B cell (primary cell): ENCODE results near the gene WNT9B. TPM values are rescaled to one million over a fixed set of nuclear protein-coding genes. Genes with fewer than 3 reads are reported as not detected.

Experiments
- ATAC-seq: fragments of 200-7000 bp; cut with Tn5 transposase; one replicate; pipeline ENCODE4 v1.10.0; 2021; ENCODE audit warnings: low read depth, mild to moderate bottlenecking, moderate number of reproducible peaks, moderate library complexity
- CTCF ChIA-PET: fragments of 350-600 bp; sonication (Branson Sonifier 250); formaldehyde crosslinking; loops from one replicate; lab custom pipeline; 2021; ENCODE audit warnings: antibody characterized with exemption, inconsistent platforms; lab: Charles Lee
- POLR2A ChIA-PET: fragments of 350-600 bp; sonication (Branson Sonifier 250); formaldehyde crosslinking; loops from one replicate; lab custom pipeline; 2021; ENCODE audit warnings: antibody characterized with exemption; lab: Charles Lee
- DNase-seq: peaks from one replicate; pipeline ENCODE4 v3.0.0; 2013
- H2AFZ ChIP-seq: 2 replicates; pipeline ENCODE4 v1.6.1; 2012; ENCODE audit warnings: mild to moderate bottlenecking, low read depth, low read length; ENCODE audit not compliant: insufficient read depth, poor library complexity, severe bottlenecking
- H3K27ac ChIP-seq, 2 donors: 1 replicate in 1 of 2; 2 replicates in 1 of 2; pipeline ENCODE4 v1.5.1; 2012 to 2013; ENCODE audit warnings: low read length in 2 of 2, mild to moderate bottlenecking in 2 of 2, moderate library complexity in 1 of 2
- H3K27me3 ChIP-seq, 4 experiments: fragments of 200-600 bp in 1 of 4; sonication (generic) in 1 of 4; replicated peaks in 1 of 4; 1 replicate in 2 of 4; 2 replicates in 2 of 4; pipeline versions ENCODE4 v1.6.1 to v1.7.0; 2013 to 2016; ENCODE audit warnings: low read length in 3 of 4, mild to moderate bottlenecking in 2 of 4, mixed read lengths in 1 of 4, moderate library complexity in 1 of 4; ENCODE audit not compliant: insufficient read depth in 4 of 4, control insufficient read depth in 3 of 4; ENCODE audit errors: control extremely low read depth in 1 of 4
- H3K36me3 ChIP-seq, 2 experiments: replicated peaks in 1 of 2; 1 replicate in 1 of 2; 2 replicates in 1 of 2; pipeline versions ENCODE4 v1.6.1 to v1.7.1; 2013; ENCODE audit warnings: low read length in 1 of 2; ENCODE audit not compliant: insufficient read depth in 2 of 2, control insufficient read depth in 1 of 2; ENCODE audit errors: control extremely low read depth in 1 of 2, extremely low read depth in 1 of 2
- H3K4me1 ChIP-seq, 2 donors: fragments of 200-600 bp in 1 of 2; sonication (generic) in 1 of 2; 1 replicate in 1 of 2; 2 replicates in 1 of 2; pipeline versions ENCODE4 v1.5.1 to v1.6.1; 2013 to 2017; ENCODE audit warnings: low read length in 2 of 2; ENCODE audit not compliant: control insufficient read depth in 2 of 2, insufficient read depth in 2 of 2
- H3K4me2 ChIP-seq: replicated peaks from 2 replicates; pipeline ENCODE3; 2012; ENCODE audit warnings: mild to moderate bottlenecking, low read depth, low read length; ENCODE audit not compliant: poor library complexity, severe bottlenecking
- H3K4me3 ChIP-seq, 5 experiments: fragments of 200-600 bp in 1 of 5; sonication (generic) in 1 of 5; 1 replicate in 3 of 5; 2 replicates in 2 of 5; pipeline versions ENCODE4 v1.5.1 to v1.7.0; 2011 to 2016; ENCODE audit warnings: low read length in 4 of 5, mild to moderate bottlenecking in 4 of 5, low read depth in 2 of 5, control low read depth in 1 of 5, moderate library complexity in 1 of 5; ENCODE audit not compliant: insufficient read depth in 1 of 5; ENCODE audit errors: control extremely low read depth in 1 of 5, extremely low read depth in 1 of 5
- H3K79me2 ChIP-seq: fragments of 200-600 bp; sonication (generic); one replicate; pipeline ENCODE4 v1.6.0; 2016; ENCODE audit warnings: low read length; ENCODE audit not compliant: control insufficient read depth, insufficient read depth
- H3K9ac ChIP-seq: fragments of 200-600 bp; sonication (generic); 2 replicates; pipeline ENCODE4 v1.6.1; 2017; ENCODE audit warnings: mild to moderate bottlenecking, low read length, moderate library complexity
- H3K9me3 ChIP-seq, 3 donors: one replicate each; pipeline versions ENCODE4 v1.6.1 to v1.7.1; 2013; ENCODE audit warnings: low read length in 2 of 3; ENCODE audit not compliant: control insufficient read depth in 2 of 3, insufficient read depth in 1 of 3; ENCODE audit errors: control extremely low read depth in 1 of 3
- H4K20me1 ChIP-seq: 2 replicates; pipeline ENCODE4 v1.6.0; 2012; ENCODE audit warnings: mild to moderate bottlenecking, low read length; ENCODE audit not compliant: insufficient read depth, control insufficient read depth, poor library complexity, severe bottlenecking
- H3K27ac Mint-ChIP-seq: one replicate; pipeline ENCODE4 v1.8.0; 2021; ENCODE audit warnings: mixed read lengths
- H3K27me3 Mint-ChIP-seq: one replicate; pipeline ENCODE4 v1.8.0; 2021; ENCODE audit warnings: mixed read lengths
- H3K4me1 Mint-ChIP-seq: one replicate; pipeline ENCODE4 v1.8.0; 2021; ENCODE audit warnings: mixed read lengths
- H3K4me3 Mint-ChIP-seq: one replicate; pipeline ENCODE4 v1.8.0; 2021; ENCODE audit warnings: mixed read lengths
- H3K9me3 Mint-ChIP-seq: one replicate; pipeline ENCODE4 v1.8.0; 2022; ENCODE audit warnings: mixed read lengths; ENCODE audit not compliant: insufficient read depth
- EZH2 ChIP-seq: IDR thresholded peaks from 2 replicates; pipeline ENCODE4 v1.6.1; 2012; ENCODE audit warnings: borderline replicate concordance, low read depth, mild to moderate bottlenecking, moderate library complexity, low read length; ENCODE audit not compliant: insufficient read depth, poor library complexity, severe bottlenecking
- WGBS: methylation state at CpG from one replicate; pipeline ENCODE4 v1.1.5; 2013; ENCODE audit warnings: missing lambda C conversion rate; ENCODE audit not compliant: insufficient coverage; 5-methylcytosine and 5-hydroxymethylcytosine counted together
- intact Hi-C: fragments of 100-400 bp; cut with micrococcal nuclease; formaldehyde crosslinking; loops from one replicate; pipeline ENCODE4 v1.10.0; 2022
- polyA plus RNA-seq: library from polyadenylated mRNA; depleted of rRNA; stranded (reverse); fragments of >200 nt; gene quantifications from 2 replicates; pipeline ENCODE4 v1.2.3, GENCODE V29; 2012
- total RNA-seq, 2 donors: library from RNA; stranded (reverse); fragments of 120-200 nt in 1 of 2; gene quantifications; 1 replicate in 1 of 2; 2 replicates in 1 of 2; pipeline versions ENCODE4 v1.2.3 to v1.2.4, GENCODE V29; 2013 to 2022
- TF ChIP-seq, protein P1 (sequence below): fragments of 200-600 bp; IDR thresholded peaks from one replicate; pipeline ENCODE4 v1.8.0; 2022; ENCODE audit warnings: antibody characterized with exemption, mild to moderate bottlenecking

The WNT9B gene
- total and polyA plus RNA-seq, 2 donors (not counting 1 experiment from before 2014, with no cell fraction given) = not detected

DNA sequence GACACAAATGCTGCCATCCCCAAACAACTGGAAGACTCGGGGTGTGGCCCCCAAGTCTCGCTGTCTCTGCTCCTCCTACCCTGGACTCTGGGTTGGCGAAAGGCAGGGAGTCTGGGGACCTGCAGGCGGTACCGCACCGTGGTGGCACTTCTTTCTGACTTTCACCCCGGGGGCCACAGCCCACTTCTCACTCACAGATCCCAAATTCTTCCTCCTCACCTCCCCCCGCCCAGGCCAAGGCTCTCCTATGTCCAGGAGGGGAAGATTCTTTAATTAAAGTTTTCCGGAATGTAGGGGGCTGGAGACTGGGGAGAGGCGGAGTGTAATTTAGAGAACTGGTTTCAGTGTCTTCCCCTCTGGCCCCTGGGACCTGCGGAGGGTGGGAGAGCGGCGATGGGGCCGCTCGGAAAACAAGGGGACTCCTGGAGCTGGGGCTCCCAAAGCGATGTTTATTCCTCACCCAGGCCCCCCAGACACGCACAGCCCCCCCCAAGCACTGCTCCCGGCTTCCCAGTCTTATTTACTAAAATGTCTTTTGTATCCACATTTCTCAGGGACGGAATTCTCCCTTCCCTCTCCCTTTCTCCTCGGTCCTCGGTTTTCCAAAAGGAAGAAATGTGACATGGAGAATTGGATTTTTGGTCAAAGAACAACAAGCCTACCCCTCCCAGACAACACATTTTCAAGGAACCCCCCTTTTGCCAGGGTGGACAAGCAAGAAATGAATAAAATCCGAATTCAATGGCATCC is 34.1 kb upstream of the WNT9B start:
- ChIA-PET CTCF (no interaction called here), POLR2A (no interaction called here)
- Histone ChIP-seq H2AFZ (no peak overlapping the region), H3K4me1 (peaks cover 44 to 60% of the 10 kb centered on the region in 2 donors), H3K4me2 (peak overlapping the region; percentile 93), H3K9ac (no peak overlapping the region), H3K9me3 (peaks cover 0 to 30% (median 0%) of the 10 kb centered on the region in 3 donors), H4K20me1 (no peaks in the 10 kb centered on the region), H3K27ac (no peak overlapping the region), H3K36me3 (no peaks in the 10 kb centered on the region), H3K4me3 (no peak overlapping the region), H3K79me2 (no peaks in the 10 kb centered on the region), H3K27me3 (peaks cover 0 to 94% (median 59%) of the 10 kb centered on the region in 4 experiments)
- Mint-ChIP-seq H3K4me3 (peak overlapping the region; percentile 70), H3K27me3 (peaks cover 80% of the 10 kb centered on the region), H3K27ac (no peak overlapping the region), H3K9me3 (no peaks in the 10 kb centered on the region), H3K4me1 (peaks cover 39% of the 10 kb centered on the region)
- TF ChIP-seq EZH2 = no peak
- TF ChIP-seq, protein P1, sequence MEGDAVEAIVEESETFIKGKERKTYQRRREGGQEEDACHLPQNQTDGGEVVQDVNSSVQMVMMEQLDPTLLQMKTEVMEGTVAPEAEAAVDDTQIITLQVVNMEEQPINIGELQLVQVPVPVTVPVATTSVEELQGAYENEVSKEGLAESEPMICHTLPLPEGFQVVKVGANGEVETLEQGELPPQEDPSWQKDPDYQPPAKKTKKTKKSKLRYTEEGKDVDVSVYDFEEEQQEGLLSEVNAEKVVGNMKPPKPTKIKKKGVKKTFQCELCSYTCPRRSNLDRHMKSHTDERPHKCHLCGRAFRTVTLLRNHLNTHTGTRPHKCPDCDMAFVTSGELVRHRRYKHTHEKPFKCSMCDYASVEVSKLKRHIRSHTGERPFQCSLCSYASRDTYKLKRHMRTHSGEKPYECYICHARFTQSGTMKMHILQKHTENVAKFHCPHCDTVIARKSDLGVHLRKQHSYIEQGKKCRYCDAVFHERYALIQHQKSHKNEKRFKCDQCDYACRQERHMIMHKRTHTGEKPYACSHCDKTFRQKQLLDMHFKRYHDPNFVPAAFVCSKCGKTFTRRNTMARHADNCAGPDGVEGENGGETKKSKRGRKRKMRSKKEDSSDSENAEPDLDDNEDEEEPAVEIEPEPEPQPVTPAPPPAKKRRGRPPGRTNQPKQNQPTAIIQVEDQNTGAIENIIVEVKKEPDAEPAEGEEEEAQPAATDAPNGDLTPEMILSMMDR = no peak
- WGBS = 23% methylated on average over 8 of the region's 22 CpGs
- intact Hi-C loops = no loop called here
- DNase-seq (peak; percentile 23), ATAC-seq (no peak)

- Histone ChIP-seq H3K4me1 (peaks cover 47 to 60% of the 10 kb centered on the region in 2 donors), H4K20me1 (no peaks in the 10 kb centered on the region), H3K9ac (no peak overlapping the region), H3K9me3 (peaks cover 0 to 33% (median 0%) of the 10 kb centered on the region in 3 donors), H3K27me3 (peaks cover 0 to 97% (median 59%) of the 10 kb centered on the region in 4 experiments), H2AFZ (no peak overlapping the region), H3K4me2 (peak overlapping the region; percentile 93), H3K36me3 (no peaks in the 10 kb centered on the region), H3K79me2 (no peaks in the 10 kb centered on the region), H3K27ac (no peak overlapping the region), H3K4me3 (no peak overlapping the region)
- ChIA-PET POLR2A (no interaction called here), CTCF (no interaction called here)
- DNase-seq (no peak), ATAC-seq (no peak)
- 5% methylated on average over 2 of the region's 5 CpGs for WGBS
- Mint-ChIP-seq H3K27ac (no peak overlapping the region), H3K4me1 (peaks cover 39% of the 10 kb centered on the region), H3K9me3 (no peaks in the 10 kb centered on the region), H3K4me3 (peak overlapping the region; percentile 70), H3K27me3 (peaks cover 75% of the 10 kb centered on the region)
- intact Hi-C loops = no loop called here
- TF ChIP-seq, protein P1 = no peak
- TF ChIP-seq EZH2 = no peak
Observed at GRCh38 chr17:46817901-46818209, 33.5 kb upstream of the WNT9B start.
